ENCODE measurements around the gene POLR3K.

Gene POLR3K

GRCh38 chr16:74051-74746 is 20.8 kb upstream of the POLR3K start:
- Mint-ChIP-seq H3K4me3 (no peak overlapping the region), H3K9me3 (no peaks in the 10 kb centered on the region), H3K4me1 (ENCODE audit: low read depth) (peaks cover 29% of the 10 kb centered on the region), H3K27me3 (peaks cover 49% of the 10 kb centered on the region), H3K36me3 (ENCODE audit: low read depth) (peaks cover 8% of the 10 kb centered on the region), H3K27ac (no peak overlapping the region)
- no peak for DNase-seq

DNA sequence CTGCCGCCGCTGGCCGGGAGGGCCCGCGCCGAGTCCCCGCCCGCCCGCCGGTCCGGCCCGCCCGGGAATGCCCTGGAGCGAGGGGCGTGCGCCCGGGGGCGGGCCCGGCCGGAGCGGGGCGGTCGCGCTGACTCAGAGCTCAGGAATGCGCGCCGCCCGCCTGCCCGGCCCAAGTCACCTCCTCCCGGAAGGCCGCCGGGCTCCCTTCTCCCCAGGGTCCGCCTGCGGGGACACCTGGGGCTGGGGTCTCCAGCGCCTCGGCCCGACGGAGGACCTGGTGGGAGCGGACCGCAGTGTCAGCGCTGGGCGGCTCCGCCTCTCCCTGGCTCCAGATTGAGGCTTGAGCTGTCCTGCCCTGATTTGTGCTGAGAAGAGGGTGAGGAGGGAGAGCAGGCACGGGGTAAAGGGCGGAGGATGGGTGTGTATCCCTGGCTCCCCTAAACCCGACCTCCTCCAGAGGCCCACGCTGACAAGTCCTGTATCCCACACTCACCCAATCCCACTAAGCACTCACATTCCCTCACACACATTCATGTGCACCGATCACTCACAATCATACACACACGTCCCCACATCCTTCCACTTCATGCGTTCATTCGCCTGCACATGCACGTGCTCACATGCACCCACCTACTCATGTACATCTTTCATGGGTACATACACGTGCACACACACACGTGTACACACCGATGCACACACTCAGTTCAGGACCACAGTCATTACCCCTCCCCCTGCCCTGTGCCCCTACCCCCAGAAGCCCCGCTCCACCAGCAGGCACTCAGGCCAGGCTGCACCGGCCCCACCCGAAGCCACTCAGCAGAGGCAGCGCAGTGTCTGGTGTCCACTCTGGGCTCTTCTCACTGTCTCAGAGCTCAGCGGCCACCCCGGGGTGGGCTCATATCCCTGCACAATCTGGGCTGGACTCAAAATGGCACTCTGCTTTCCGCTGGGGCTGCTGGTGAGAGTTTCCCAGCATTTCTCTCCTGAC is 19.4 kb upstream of the POLR3K start, which contains the start of gene RHBDF1:
TSS of gene RHBDF1 (minus strand) at position 71 of the 988 bp plus-strand sequence. CDS start 7,616 bp downstream, outside the sequence.
- Mint-ChIP-seq H3K27ac (no peak within 1 kb of the TSS), H3K27me3 (peaks cover 49% of the 10 kb centered on the region), H3K4me1 (ENCODE audit: low read depth) (peaks cover 22% of the 10 kb centered on the region), H3K4me3 (peak within 1 kb of the TSS; percentile 39), H3K36me3 (ENCODE audit: low read depth) (no peaks in the 10 kb centered on the region), H3K9me3 (no peaks in the 10 kb centered on the region)
- DNase-seq, result no peak

DNA sequence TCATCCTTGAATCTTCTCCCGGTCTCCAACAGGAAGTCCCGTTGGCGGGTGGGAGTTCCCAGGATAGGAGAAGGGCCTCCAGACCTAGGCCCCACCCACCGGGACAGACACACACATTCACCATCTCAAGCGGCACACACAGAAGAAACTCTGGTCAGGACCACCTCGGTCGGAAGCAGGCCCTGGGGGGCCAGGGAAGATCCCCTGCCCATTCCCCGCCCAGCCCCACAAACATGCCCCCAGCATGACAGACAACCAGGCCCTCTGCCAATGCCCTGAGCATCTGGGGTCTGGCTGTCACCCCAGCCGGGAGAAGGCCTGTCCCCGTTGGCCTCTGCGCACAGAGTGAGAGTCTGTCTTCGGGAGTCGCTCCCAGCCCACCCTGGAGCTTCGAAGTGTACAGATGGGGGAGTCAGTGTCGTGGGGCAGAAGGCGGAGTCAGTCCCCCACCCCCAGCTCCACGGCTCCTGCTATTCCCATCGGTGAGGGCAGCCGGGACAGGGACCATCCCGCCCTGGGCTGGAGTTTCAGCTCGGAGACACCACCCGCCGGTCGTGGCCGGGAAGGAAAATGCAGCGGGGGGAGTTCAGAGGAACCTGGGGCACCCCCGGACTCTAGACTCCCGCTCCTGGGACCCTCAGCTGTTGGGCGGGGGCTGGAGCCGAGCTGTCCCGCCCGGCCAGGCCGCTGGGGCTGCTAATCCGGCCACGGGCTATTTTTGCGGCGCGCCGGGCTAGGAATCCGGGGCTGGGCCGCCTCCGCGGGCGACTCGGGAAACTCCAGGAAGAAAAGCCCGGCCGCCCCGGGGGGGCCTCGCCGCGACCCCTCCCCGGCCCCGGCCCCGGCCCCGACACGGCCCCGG is 18.4 kb upstream of the POLR3K start:
- H3K4me1 Mint-ChIP-seq (ENCODE audit: low read depth), result peaks cover 15% of the 10 kb centered on the region

DNA sequence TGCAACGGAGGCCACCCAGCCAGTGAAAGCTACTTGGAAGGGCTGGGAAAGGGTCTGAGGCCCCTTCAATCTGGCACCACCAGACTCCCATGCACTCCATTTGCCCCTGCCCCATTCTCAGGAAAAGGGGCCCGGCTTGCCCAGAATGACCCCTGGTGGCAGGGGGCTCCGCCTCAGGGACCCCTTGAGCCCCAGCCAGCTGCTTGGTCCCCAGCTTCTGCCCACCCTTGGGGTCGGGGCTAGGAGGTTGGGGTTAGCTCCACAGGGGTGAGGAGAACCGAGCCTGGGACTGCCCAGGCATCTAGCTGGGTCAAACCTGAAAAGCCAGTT is 17.8 kb upstream of the POLR3K start:
- DNase-seq, result no peak
- no peaks in the 10 kb centered on the region for H3K9me3 Mint-ChIP-seq
- H3K4me3 Mint-ChIP-seq, result no peak overlapping the region
- no peak overlapping the region for H3K27ac Mint-ChIP-seq
- H3K4me1 Mint-ChIP-seq (ENCODE audit: low read depth), result peaks cover 9% of the 10 kb centered on the region
- peaks cover 53% of the 10 kb centered on the region for H3K27me3 Mint-ChIP-seq
- H3K36me3 Mint-ChIP-seq (ENCODE audit: low read depth), result no peaks in the 10 kb centered on the region

More for the DNA sequence above, 18.4 kb upstream of the POLR3K start:
- H3K9me3 Mint-ChIP-seq, result no peaks in the 10 kb centered on the region
- H3K36me3 Mint-ChIP-seq (ENCODE audit: low read depth), result no peaks in the 10 kb centered on the region
- H3K27me3 Mint-ChIP-seq, result peaks cover 53% of the 10 kb centered on the region
- DNase-seq, result no peak
- no peak overlapping the region for H3K27ac Mint-ChIP-seq
- H3K4me3 Mint-ChIP-seq, result peak overlapping the region; percentile 20

DNA sequence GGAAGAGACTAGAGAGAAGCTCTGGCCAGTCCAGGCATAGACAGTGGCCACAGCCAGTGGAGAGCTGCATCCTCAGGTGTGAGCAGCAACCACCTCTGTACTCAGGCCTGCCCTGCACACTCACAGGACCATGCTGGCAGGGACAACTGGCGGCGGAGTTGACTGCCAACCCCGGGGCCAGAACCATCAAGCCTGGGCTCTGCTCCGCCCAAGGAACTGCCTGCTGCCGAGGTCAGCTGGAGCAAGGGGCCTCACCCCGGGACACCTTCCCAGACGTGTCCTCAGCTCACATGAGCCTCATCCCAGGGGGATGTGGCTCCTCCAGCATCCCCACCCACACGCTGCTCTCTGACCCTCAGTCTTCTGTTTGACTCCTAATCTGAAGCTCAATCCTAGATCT is 15.8 kb upstream of the POLR3K start:
- H3K27me3 Mint-ChIP-seq, result peaks cover 47% of the 10 kb centered on the region

DNA sequence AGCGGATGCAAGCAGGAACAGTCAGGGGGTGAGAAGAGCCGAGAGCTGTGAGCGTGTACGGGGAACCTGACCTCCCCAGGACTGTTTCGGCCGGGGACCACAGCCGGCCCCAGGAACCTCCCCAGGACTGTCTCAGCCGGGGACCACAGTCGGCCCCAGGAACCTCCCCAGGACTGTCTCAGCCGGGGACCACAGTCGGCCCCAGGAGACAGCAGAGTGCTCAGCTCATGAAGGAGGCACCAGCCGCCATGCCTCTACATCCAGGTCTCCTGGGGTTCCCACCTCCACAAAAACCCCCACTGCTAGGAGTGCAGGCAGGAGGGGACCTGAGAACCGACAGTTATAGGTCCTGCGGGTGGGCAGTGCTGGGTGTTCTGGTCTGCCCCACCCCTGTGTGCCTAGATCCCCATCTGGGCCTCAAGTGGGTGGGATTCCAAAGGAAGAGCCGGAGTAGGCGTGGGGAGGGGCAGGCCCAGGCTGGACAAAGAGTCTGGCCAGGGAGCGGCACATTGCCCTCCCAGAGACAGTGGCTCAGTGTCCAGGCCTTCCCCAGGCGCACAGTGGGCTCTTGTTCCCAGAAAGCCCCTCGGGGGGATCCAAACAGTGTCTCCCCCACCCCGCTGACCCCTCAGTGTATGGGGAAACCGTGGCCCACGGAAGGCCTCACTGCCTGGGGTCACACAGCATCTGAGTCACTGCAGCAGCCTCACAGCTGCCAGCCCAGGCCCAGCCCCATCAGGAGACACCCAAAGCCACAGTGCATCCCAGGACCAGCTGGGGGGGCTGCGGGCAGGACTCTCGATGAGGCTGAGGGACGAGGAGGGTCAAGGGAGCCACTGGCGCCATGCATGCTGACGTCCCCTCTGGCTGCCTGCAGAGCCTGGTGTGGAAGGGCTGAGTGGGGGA is 14.7 kb upstream of the POLR3K start:
- Mint-ChIP-seq H3K27ac (no peak overlapping the region), H3K27me3 (peaks cover 37% of the 10 kb centered on the region), H3K4me1 (ENCODE audit: low read depth) (peaks cover 9% of the 10 kb centered on the region), H3K4me3 (no peak overlapping the region), H3K9me3 (no peaks in the 10 kb centered on the region), H3K36me3 (ENCODE audit: low read depth) (no peaks in the 10 kb centered on the region)
- no peak for DNase-seq

More for the DNA sequence above, 15.8 kb upstream of the POLR3K start:
- Mint-ChIP-seq H3K9me3 (no peaks in the 10 kb centered on the region), H3K36me3 (ENCODE audit: low read depth) (no peaks in the 10 kb centered on the region), H3K27ac (no peak overlapping the region), H3K4me3 (no peak overlapping the region), H3K4me1 (ENCODE audit: low read depth) (peaks cover 9% of the 10 kb centered on the region)
- no peak for DNase-seq

GRCh38 chr16:67183-67791 is 13.9 kb upstream of the POLR3K start:
- no peaks in the 10 kb centered on the region for H3K9me3 Mint-ChIP-seq
- DNase-seq, result no peak
- H3K27me3 Mint-ChIP-seq, result peaks cover 32% of the 10 kb centered on the region
- no peak overlapping the region for H3K4me3 Mint-ChIP-seq
- H3K4me1 Mint-ChIP-seq (ENCODE audit: low read depth), result peaks cover 5% of the 10 kb centered on the region
- no peak overlapping the region for H3K27ac Mint-ChIP-seq
- H3K36me3 Mint-ChIP-seq (ENCODE audit: low read depth), result no peaks in the 10 kb centered on the region

- Mint-ChIP-seq H3K4me1 (ENCODE audit: low read depth) (peaks cover 3% of the 10 kb centered on the region), H3K27me3 (peaks cover 29% of the 10 kb centered on the region), H3K4me3 (no peak overlapping the region), H3K36me3 (ENCODE audit: low read depth) (no peaks in the 10 kb centered on the region), H3K9me3 (no peaks in the 10 kb centered on the region), H3K27ac (no peak overlapping the region)
- DNase-seq, result no peak
These were observed 13.1 kb upstream of the POLR3K start for GRCh38 chr16:66309-67182.

- Mint-ChIP-seq H3K9me3 (no peaks in the 10 kb centered on the region), H3K36me3 (ENCODE audit: low read depth) (no peaks in the 10 kb centered on the region), H3K27me3 (peaks cover 22% of the 10 kb centered on the region), H3K27ac (no peak overlapping the region), H3K4me1 (ENCODE audit: low read depth) (peaks cover 3% of the 10 kb centered on the region), H3K4me3 (no peak overlapping the region)
- DNase-seq, result peak; percentile 93
These were observed 12.3 kb upstream of the POLR3K start for GRCh38 chr16:65745-66144.

- DNase-seq, result no peak
- Mint-ChIP-seq H3K27ac (no peak overlapping the region), H3K9me3 (no peaks in the 10 kb centered on the region), H3K36me3 (ENCODE audit: low read depth) (no peaks in the 10 kb centered on the region), H3K27me3 (peaks cover 15% of the 10 kb centered on the region), H3K4me1 (ENCODE audit: low read depth) (peaks cover 3% of the 10 kb centered on the region), H3K4me3 (no peak overlapping the region)
These were observed 11.5 kb upstream of the POLR3K start for GRCh38 chr16:64914-65255.

GRCh38 chr16:63998-64913 is 10.8 kb upstream of the POLR3K start:
- Mint-ChIP-seq H3K4me3 (no peak overlapping the region), H3K9me3 (no peaks in the 10 kb centered on the region), H3K36me3 (ENCODE audit: low read depth) (no peaks in the 10 kb centered on the region), H3K27me3 (peaks cover 8% of the 10 kb centered on the region), H3K4me1 (ENCODE audit: low read depth) (peaks cover 3% of the 10 kb centered on the region), H3K27ac (no peak overlapping the region)
- no peak for DNase-seq

GRCh38 chr16:63466-63865 is 10.1 kb upstream of the POLR3K start:
- Mint-ChIP-seq H3K36me3 (ENCODE audit: low read depth) (peaks cover 5% of the 10 kb centered on the region), H3K27me3 (peaks cover 8% of the 10 kb centered on the region), H3K4me3 (no peak overlapping the region), H3K27ac (no peak overlapping the region), H3K9me3 (no peaks in the 10 kb centered on the region), H3K4me1 (ENCODE audit: low read depth) (peaks cover 3% of the 10 kb centered on the region)
- no peak for DNase-seq

All from activated T-cell treated with anti-CD3 and anti-CD28 coated beads, Interleukin-2, amount 50 U/mL, for 24 hours (primary cell).